Panc1 (cell line): ENCODE data around the gene MED23. TPM values are rescaled to one million over a fixed set of nuclear protein-coding genes. Genes with fewer than 3 reads are reported as not detected.

Experiments used
- total RNA-seq: library from RNA; stranded (reverse); gene quantifications from one replicate; pipeline ENCODE4 v1.2.1, GENCODE V29; 2021; ENCODE audit not compliant: unreplicated experiment

MED23 gene
- total RNA-seq, 1 experiment from 2014 or later = 18.3 TPM

Other genes starting within 250 kb of the MED23 start
- not detected for gene ARG1, start 55.0 kb downstream of the MED23 start, total RNA-seq
- not detected for gene ENPP3, start 9.1 kb upstream of the MED23 start, total RNA-seq
- not detected for gene OR2A4, start 73.2 kb upstream of the MED23 start, total RNA-seq
- gene CTAGE9, start 82.8 kb upstream of the MED23 start, total RNA-seq = 0.15 TPM
- 6.8 TPM for gene ENPP1, start 179.8 kb upstream of the MED23 start, total RNA-seq